ENCODE data around the gene CSNK1G2. TPM values are rescaled to one million over a fixed set of nuclear protein-coding genes. Genes with fewer than 3 reads are reported as not detected.

Gene CSNK1G2
- total RNA-seq, 1 donor from 2014 or later: 90.7 TPM

- Mint-ChIP-seq H3K4me3 (ENCODE audit: low read depth) (no peak overlapping the region), H3K27ac (no peak overlapping the region), H3K4me1 (ENCODE audit: low read depth) (peaks cover 6% of the 10 kb centered on the region), H3K36me3 (ENCODE audit: low read depth) (peaks cover 5% of the 10 kb centered on the region), H3K27me3 (ENCODE audit: low read depth) (no peaks in the 10 kb centered on the region), H3K9me3 (no peaks in the 10 kb centered on the region)
- intact Hi-C loops (cut with micrococcal nuclease): no loop called here
- DNase-seq (ENCODE audit: low spot score): no peak
These were observed 30.8 kb upstream of the CSNK1G2 start for GRCh38 chr19:1910177-1910576.

- no peak for DNase-seq (ENCODE audit: low spot score)
- peaks cover 5% of the 10 kb centered on the region for H3K36me3 Mint-ChIP-seq (ENCODE audit: low read depth)
- H3K9me3 Mint-ChIP-seq: no peaks in the 10 kb centered on the region
- no peak overlapping the region for H3K27ac Mint-ChIP-seq
- H3K4me3 Mint-ChIP-seq (ENCODE audit: low read depth): no peak overlapping the region
- intact Hi-C loops (cut with micrococcal nuclease): no loop called here
- H3K27me3 Mint-ChIP-seq (ENCODE audit: low read depth): no peaks in the 10 kb centered on the region
- peaks cover 3% of the 10 kb centered on the region for H3K4me1 Mint-ChIP-seq (ENCODE audit: low read depth)
These were observed 29.9 kb upstream of the CSNK1G2 start for GRCh38 chr19:1911098-1911497.

- H3K4me1 Mint-ChIP-seq (ENCODE audit: low read depth): peaks cover 3% of the 10 kb centered on the region
- DNase-seq (ENCODE audit: low spot score): no peak
- H3K36me3 Mint-ChIP-seq (ENCODE audit: low read depth): peaks cover 5% of the 10 kb centered on the region
- H3K27me3 Mint-ChIP-seq (ENCODE audit: low read depth): no peaks in the 10 kb centered on the region
- intact Hi-C loops (cut with micrococcal nuclease): no loop called here
- H3K9me3 Mint-ChIP-seq: no peaks in the 10 kb centered on the region
- H3K27ac Mint-ChIP-seq: no peak overlapping the region
- H3K4me3 Mint-ChIP-seq (ENCODE audit: low read depth): no peak overlapping the region
These were observed 29.0 kb upstream of the CSNK1G2 start for GRCh38 chr19:1911995-1912394.

GRCh38 chr19:1912760-1913505 lies 28.0 kb upstream of the CSNK1G2 start:
- no peak overlapping the region for H3K4me3 Mint-ChIP-seq (ENCODE audit: low read depth)
- intact Hi-C loops (cut with micrococcal nuclease): no loop called here
- no peak overlapping the region for H3K27ac Mint-ChIP-seq
- peaks cover 3% of the 10 kb centered on the region for H3K4me1 Mint-ChIP-seq (ENCODE audit: low read depth)
- H3K9me3 Mint-ChIP-seq: no peaks in the 10 kb centered on the region
- H3K36me3 Mint-ChIP-seq (ENCODE audit: low read depth): peaks cover 5% of the 10 kb centered on the region
- no peak for DNase-seq (ENCODE audit: low spot score)
- no peaks in the 10 kb centered on the region for H3K27me3 Mint-ChIP-seq (ENCODE audit: low read depth)

- intact Hi-C loops (cut with micrococcal nuclease): no loop called here
- H3K4me1 Mint-ChIP-seq (ENCODE audit: low read depth): peaks cover 3% of the 10 kb centered on the region
- no peaks in the 10 kb centered on the region for H3K9me3 Mint-ChIP-seq
- no peak overlapping the region for H3K4me3 Mint-ChIP-seq (ENCODE audit: low read depth)
- H3K27ac Mint-ChIP-seq: no peak overlapping the region
- H3K36me3 Mint-ChIP-seq (ENCODE audit: low read depth): peaks cover 5% of the 10 kb centered on the region
- no peak for DNase-seq (ENCODE audit: low spot score)
- no peaks in the 10 kb centered on the region for H3K27me3 Mint-ChIP-seq (ENCODE audit: low read depth)
These were observed 27.0 kb upstream of the CSNK1G2 start for GRCh38 chr19:1913781-1914577.

- Mint-ChIP-seq H3K9me3 (no peaks in the 10 kb centered on the region), H3K4me1 (ENCODE audit: low read depth) (peaks cover 3% of the 10 kb centered on the region), H3K27ac (no peak overlapping the region), H3K36me3 (ENCODE audit: low read depth) (peaks cover 5% of the 10 kb centered on the region), H3K27me3 (ENCODE audit: low read depth) (no peaks in the 10 kb centered on the region), H3K4me3 (ENCODE audit: low read depth) (no peak overlapping the region)
- no peak for DNase-seq (ENCODE audit: low spot score)
- intact Hi-C loops (cut with micrococcal nuclease): no loop called here
These were observed 26.1 kb upstream of the CSNK1G2 start for GRCh38 chr19:1914826-1915341.

- H3K4me3 Mint-ChIP-seq (ENCODE audit: low read depth): no peak overlapping the region
- peaks cover 11% of the 10 kb centered on the region for H3K36me3 Mint-ChIP-seq (ENCODE audit: low read depth)
- intact Hi-C loops (cut with micrococcal nuclease): no loop called here
These were observed 23.8 kb upstream of the CSNK1G2 start for GRCh38 chr19:1917146-1917545.

GRCh38 chr19:1917926-1918325 lies 23.0 kb upstream of the CSNK1G2 start:
- Mint-ChIP-seq H3K4me1 (ENCODE audit: low read depth) (peaks cover 8% of the 10 kb centered on the region), H3K9me3 (no peaks in the 10 kb centered on the region), H3K27me3 (ENCODE audit: low read depth) (no peaks in the 10 kb centered on the region), H3K27ac (no peak overlapping the region), H3K36me3 (ENCODE audit: low read depth) (peaks cover 11% of the 10 kb centered on the region), H3K4me3 (ENCODE audit: low read depth) (no peak overlapping the region)
- intact Hi-C loops (cut with micrococcal nuclease): no loop called here
- no peak for DNase-seq (ENCODE audit: low spot score)

More at GRCh38 chr19:1917146-1917545, 23.8 kb upstream of the CSNK1G2 start:
- Mint-ChIP-seq H3K4me1 (ENCODE audit: low read depth) (peaks cover 7% of the 10 kb centered on the region), H3K27ac (no peak overlapping the region), H3K27me3 (ENCODE audit: low read depth) (no peaks in the 10 kb centered on the region), H3K9me3 (no peaks in the 10 kb centered on the region)
- DNase-seq (ENCODE audit: low spot score): no peak

GRCh38 chr19:1918975-1919374 lies 22.0 kb upstream of the CSNK1G2 start:
- H3K4me1 Mint-ChIP-seq (ENCODE audit: low read depth): peaks cover 12% of the 10 kb centered on the region

GRCh38 chr19:1920644-1921043 lies 20.3 kb upstream of the CSNK1G2 start:
- no peaks in the 10 kb centered on the region for H3K9me3 Mint-ChIP-seq
- no peak for DNase-seq (ENCODE audit: low spot score)
- H3K27ac Mint-ChIP-seq: no peak overlapping the region
- peaks cover 13% of the 10 kb centered on the region for H3K36me3 Mint-ChIP-seq (ENCODE audit: low read depth)
- no peaks in the 10 kb centered on the region for H3K27me3 Mint-ChIP-seq (ENCODE audit: low read depth)
- H3K4me3 Mint-ChIP-seq (ENCODE audit: low read depth): no peak overlapping the region
- intact Hi-C loops (cut with micrococcal nuclease): no loop called here
- peaks cover 12% of the 10 kb centered on the region for H3K4me1 Mint-ChIP-seq (ENCODE audit: low read depth)

More at GRCh38 chr19:1918975-1919374, 22.0 kb upstream of the CSNK1G2 start:
- Mint-ChIP-seq H3K4me3 (ENCODE audit: low read depth) (no peak overlapping the region), H3K27ac (no peak overlapping the region), H3K9me3 (no peaks in the 10 kb centered on the region), H3K36me3 (ENCODE audit: low read depth) (peaks cover 10% of the 10 kb centered on the region), H3K27me3 (ENCODE audit: low read depth) (no peaks in the 10 kb centered on the region)
- intact Hi-C loops (cut with micrococcal nuclease): no loop called here
- DNase-seq (ENCODE audit: low spot score): no peak

GRCh38 chr19:1921326-1921725 lies 19.6 kb upstream of the CSNK1G2 start:
- DNase-seq (ENCODE audit: low spot score): no peak
- peaks cover 13% of the 10 kb centered on the region for H3K36me3 Mint-ChIP-seq (ENCODE audit: low read depth)
- intact Hi-C loops (cut with micrococcal nuclease): no loop called here
- no peaks in the 10 kb centered on the region for H3K27me3 Mint-ChIP-seq (ENCODE audit: low read depth)
- H3K4me3 Mint-ChIP-seq (ENCODE audit: low read depth): no peak overlapping the region
- no peaks in the 10 kb centered on the region for H3K9me3 Mint-ChIP-seq
- peaks cover 12% of the 10 kb centered on the region for H3K4me1 Mint-ChIP-seq (ENCODE audit: low read depth)
- H3K27ac Mint-ChIP-seq: no peak overlapping the region

GRCh38 chr19:1921825-1922224 lies 19.1 kb upstream of the CSNK1G2 start:
- Mint-ChIP-seq H3K36me3 (ENCODE audit: low read depth) (peaks cover 13% of the 10 kb centered on the region), H3K4me3 (ENCODE audit: low read depth) (no peak overlapping the region), H3K27ac (no peak overlapping the region), H3K27me3 (ENCODE audit: low read depth) (no peaks in the 10 kb centered on the region), H3K4me1 (ENCODE audit: low read depth) (peaks cover 12% of the 10 kb centered on the region), H3K9me3 (no peaks in the 10 kb centered on the region)
- intact Hi-C loops (cut with micrococcal nuclease): no loop called here
- no peak for DNase-seq (ENCODE audit: low spot score)

GRCh38 chr19:1922803-1923202 lies 18.2 kb upstream of the CSNK1G2 start:
- H3K4me3 Mint-ChIP-seq (ENCODE audit: low read depth): no peak overlapping the region
- H3K9me3 Mint-ChIP-seq: no peaks in the 10 kb centered on the region

More at GRCh38 chr19:1922803-1923202, 18.2 kb upstream of the CSNK1G2 start:
- intact Hi-C loops (cut with micrococcal nuclease): no loop called here
- peaks cover 16% of the 10 kb centered on the region for H3K36me3 Mint-ChIP-seq (ENCODE audit: low read depth)
- H3K27me3 Mint-ChIP-seq (ENCODE audit: low read depth): no peaks in the 10 kb centered on the region
- H3K27ac Mint-ChIP-seq: peak overlapping the region; percentile 12
- no peak for DNase-seq (ENCODE audit: low spot score)
- peaks cover 15% of the 10 kb centered on the region for H3K4me1 Mint-ChIP-seq (ENCODE audit: low read depth)
